SU-DHL-6 (cell line): ENCODE measurements around the gene VILL.

ENCODE experiments used
- CTCF ChIP-seq: fragments of 200-600 bp; sonication (generic); IDR thresholded peaks from one replicate; pipeline ENCODE4 v1.5.1; 2017; ENCODE audit warnings: antibody characterized with exemption, mild to moderate bottlenecking, low read length, moderate library complexity; ENCODE audit not compliant: insufficient read depth, poor library complexity, severe bottlenecking
- EZH2phosphoT487 ChIP-seq: fragments of 200-600 bp; sonication (generic), shearing (Covaris generic); conservative IDR thresholded peaks from 2 replicates; pipeline ENCODE4 v1.6.1; 2018; ENCODE audit warnings: mild to moderate bottlenecking, antibody characterized with exemption, low read length, moderate library complexity, mixed read lengths

- TF ChIP-seq CTCF = no peak
- no peak for TF ChIP-seq EZH2phosphoT487
Measured at GRCh38 chr3:37999836-38000235, 9.2 kb downstream of the VILL start.
